OCI-LY7 (cell line): ENCODE results near the gene CORO2B.

Experiments used
- CTCF ChIP-seq: fragments of 200-600 bp; sonication (generic); conservative IDR thresholded peaks from 2 replicates; pipeline ENCODE4 v1.5.1; 2014; ENCODE audit warnings: mild to moderate bottlenecking, antibody characterized with exemption, low read length, moderate library complexity, mixed read lengths
- EZH2phosphoT487 ChIP-seq: fragments of 200-600 bp; sonication (generic); IDR thresholded peaks from 2 replicates; pipeline ENCODE4 v1.6.1; 2018; ENCODE audit warnings: low read depth, borderline replicate concordance, mild to moderate bottlenecking, mixed run types, antibody characterized with exemption, low read length, moderate library complexity, mixed read lengths

GRCh38 chr15:68650901-68651709 lies 72.3 kb downstream of the CORO2B start:
- no peak for TF ChIP-seq EZH2phosphoT487
- peak; percentile 91 for TF ChIP-seq CTCF
